HG02588 (cell line): Measurements from ENCODE around the gene TMUB1.

ENCODE experiments used
- ATAC-seq: cut with Tn5 transposase; IDR thresholded peaks from one replicate; pipeline ENCODE4 v1.9.1; 2021; ENCODE audit warnings: mild to moderate bottlenecking, moderate library complexity; ENCODE audit not compliant: unreplicated experiment

The TMUB1 gene

DNA sequence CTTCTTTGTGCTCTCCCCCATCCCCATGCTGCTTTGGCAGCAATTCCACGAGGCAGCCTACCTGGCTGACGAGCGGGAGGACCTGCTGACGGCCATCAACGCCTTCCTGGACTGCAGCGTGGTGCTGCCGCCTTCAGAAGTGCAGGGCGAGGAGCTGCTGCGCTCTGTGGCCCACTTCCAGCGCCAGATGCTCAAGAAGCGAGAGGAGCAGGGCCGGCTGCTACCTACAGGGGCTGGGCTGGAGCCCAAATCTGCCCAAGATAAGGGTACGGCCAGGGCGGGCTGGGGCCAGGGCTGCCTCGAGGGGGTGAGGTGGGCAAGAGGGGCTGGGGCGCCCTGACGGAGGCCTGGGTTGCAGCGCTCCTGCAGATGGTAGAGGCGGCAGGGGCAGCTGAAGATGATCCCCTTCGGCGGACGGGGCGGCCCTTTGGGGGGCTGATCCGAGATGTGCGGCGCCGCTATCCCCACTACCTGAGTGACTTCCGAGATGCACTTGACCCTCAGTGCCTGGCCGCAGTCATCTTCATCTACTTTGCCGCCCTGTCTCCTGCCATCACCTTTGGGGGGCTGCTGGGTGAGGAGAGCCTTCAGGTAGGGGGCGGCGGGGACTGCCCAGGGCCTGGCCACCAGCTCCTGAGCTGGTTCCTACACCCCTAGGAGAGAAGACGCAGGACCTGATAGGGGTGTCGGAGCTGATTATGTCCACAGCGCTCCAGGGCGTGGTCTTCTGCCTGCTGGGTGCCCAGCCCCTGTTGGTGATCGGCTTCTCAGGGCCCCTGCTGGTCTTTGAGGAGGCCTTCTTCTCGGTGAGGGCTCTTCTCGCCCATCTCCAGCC is 12.0 kb downstream of the TMUB1 start:
- no peak for ATAC-seq

DNA sequence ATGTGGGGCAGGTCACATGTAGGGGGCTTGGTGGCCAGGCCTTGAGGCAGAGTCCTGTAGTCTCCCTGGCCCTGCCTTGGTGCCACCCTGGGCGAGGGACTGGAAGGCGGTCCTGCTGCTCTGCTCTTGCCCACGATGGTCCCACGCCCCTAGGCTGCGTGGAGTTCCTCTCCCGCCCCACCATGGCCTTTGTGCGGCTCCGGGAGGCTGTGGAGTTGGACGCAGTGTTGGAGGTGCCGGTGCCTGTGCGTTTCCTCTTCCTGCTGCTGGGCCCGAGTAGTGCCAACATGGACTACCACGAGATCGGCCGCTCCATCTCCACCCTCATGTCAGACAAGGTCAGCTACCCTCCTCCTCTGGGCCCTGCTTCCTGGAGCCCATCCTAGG is 12.7 kb downstream of the TMUB1 start:
- no peak for ATAC-seq

- ATAC-seq, result no peak
Measured at GRCh38 chr7:151069841-151070573, 13.3 kb downstream of the TMUB1 start.

- ATAC-seq, result no peak
Measured at GRCh38 chr7:151068069-151068773, 15.1 kb downstream of the TMUB1 start.

GRCh38 chr7:151066273-151066974 is 16.9 kb downstream of the TMUB1 start:
- ATAC-seq, result no peak

GRCh38 chr7:151065516-151065915 is 17.8 kb downstream of the TMUB1 start:
- ATAC-seq, result no peak

DNA sequence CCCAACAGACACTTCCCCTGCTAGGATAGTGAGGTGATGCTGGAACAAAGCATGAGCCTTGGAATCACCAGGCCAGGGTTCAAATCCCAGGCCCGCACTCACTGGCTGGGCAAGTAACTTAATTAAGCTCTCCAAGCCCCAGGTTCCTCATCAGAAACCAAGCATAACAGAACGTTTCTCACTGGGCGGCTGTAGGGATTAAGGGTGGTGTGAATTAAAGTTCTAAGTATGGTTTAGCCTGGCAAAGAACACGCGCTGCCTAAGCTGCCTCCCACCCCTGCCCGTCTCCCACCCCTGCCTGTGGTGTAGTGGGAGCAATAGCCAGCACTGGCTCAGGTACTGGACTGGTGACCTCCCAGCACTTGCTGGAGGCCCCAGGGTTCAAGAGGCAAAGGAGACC is 18.3 kb downstream of the TMUB1 start:
- no peak for ATAC-seq

DNA sequence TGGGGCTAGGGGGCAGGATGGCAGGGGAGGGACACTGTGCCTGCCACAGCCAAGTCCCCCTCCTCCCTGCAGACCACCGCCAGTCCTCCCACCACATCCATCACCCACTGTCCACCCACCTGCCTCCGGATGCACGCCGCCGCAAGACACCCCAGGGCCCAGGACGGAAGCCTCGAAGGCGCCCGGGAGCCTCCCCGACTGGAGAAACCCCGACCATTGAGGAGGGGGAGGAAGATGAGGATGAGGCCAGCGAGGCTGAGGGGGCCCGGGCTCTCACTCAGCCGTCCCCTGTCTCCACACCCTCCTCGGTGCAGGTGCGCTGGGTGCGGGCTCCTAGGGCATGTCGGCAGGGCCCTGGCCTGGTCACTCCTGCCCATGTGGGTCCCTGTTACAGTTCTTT is 18.8 kb downstream of the TMUB1 start:
- no peak for ATAC-seq

GRCh38 chr7:151063212-151063561 is 20.1 kb downstream of the TMUB1 start:
- ATAC-seq, result no peak

DNA sequence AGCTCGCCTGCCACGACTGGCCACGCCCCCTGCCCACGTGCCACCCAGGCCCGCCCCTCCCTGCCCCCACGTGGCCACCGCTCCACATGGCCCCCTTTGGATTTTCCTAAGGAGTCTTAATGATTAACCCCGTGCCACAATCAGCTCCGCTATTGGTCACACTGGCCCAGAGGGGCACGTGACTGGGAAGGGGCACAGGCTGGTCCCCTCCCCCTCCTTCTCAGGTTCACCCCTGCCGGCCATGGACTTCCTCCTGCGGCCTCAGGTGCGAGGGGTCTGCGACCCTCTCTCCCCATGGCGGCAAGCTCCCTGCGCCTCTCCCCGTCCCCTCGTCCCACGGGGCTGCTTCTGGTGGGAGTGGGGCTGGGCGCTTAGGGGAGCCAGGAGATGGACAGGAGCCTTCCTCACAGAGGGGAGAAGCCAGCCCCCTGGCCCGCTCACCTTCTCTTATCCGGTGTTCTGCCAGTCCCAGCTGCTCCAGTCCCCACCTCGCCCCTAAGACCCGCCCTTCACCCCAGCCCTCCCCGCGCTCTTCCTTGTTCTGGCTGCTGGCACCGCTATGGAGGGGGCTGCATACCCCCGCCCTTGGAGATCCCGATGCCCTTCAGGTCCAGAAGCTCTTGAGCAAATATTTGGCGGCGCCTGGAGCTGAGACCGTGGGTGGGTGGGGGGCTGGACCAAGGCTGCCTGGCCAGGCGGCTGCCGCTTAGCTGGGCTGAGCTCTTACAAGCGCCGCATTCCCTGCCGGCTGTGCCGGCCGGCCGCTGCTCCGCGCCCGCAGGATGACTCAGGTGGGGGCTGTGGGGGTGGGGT is 20.7 kb downstream of the TMUB1 start:
- ATAC-seq, result no peak

- no peak for ATAC-seq
Measured at GRCh38 chr7:151062111-151062398, 21.2 kb downstream of the TMUB1 start.

- ATAC-seq, result no peak
Measured at GRCh38 chr7:151061213-151062110, 21.8 kb downstream of the TMUB1 start.

DNA sequence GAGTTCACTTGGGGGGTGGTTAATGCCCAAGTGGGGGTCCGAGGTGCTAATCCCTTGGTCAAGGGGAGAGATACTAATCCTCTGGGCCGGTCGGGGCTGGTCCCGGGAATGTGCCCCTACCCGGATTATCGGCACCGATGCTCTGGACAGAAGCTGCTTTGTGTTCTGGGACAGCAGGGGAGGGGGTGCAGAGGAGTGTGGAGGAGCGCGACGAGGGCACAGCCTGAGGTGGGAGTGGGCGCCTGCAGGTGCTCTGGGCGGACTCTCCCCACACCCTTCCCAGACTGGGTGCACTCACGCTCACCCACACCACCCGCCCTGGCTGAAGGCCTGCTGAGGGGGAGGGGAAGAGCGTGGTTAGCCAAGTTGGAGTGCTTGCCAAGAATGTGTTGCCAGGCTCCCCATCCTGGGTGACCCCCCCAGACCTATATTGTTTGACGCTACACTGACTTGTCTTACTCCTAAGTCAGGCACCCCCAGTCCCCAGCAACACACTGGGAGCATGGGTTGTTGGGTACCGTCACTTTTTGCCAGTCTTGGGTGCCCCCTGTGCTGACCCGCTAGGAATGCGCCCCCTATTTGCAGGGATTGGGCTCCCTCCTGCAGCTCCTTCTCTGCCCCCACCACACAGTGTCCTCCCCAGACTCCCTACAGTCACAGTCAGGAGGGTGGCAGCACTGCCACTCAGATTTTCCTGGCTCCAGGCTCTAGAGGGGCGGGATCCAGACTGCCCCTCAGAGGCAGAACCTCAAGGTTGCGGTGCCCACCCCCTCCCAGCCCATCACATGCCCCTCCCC is 22.7 kb downstream of the TMUB1 start:
- ATAC-seq, result no peak

- no peak for ATAC-seq
Measured at GRCh38 chr7:151060113-151060415, 23.2 kb downstream of the TMUB1 start.

- ATAC-seq, result peak; percentile 34
Measured at GRCh38 chr7:151059367-151060112, 23.8 kb downstream of the TMUB1 start, which contains the start of gene SLC4A2. SLC4A2 (plus strand) TSS chr7:151059589; CDS start chr7:151061988, 2,399 bp downstream.

- ATAC-seq, result no peak
Measured at GRCh38 chr7:151058781-151059366, 24.4 kb downstream of the TMUB1 start.

GRCh38 chr7:151057989-151058780 is 25.1 kb downstream of the TMUB1 start:
- ATAC-seq, result peak; percentile 85
